C4-2B (cell line): ENCODE measurements around the gene SGMS1.

ENCODE experiments used
- CTCF ChIP-seq: fragments of 450-650 bp; conservative IDR thresholded peaks from 2 replicates; pipeline ENCODE4 v1.5.1; 2017; ENCODE audit warnings: mild to moderate bottlenecking
- ZFX ChIP-seq: fragments of 450-650 bp; IDR thresholded peaks from 2 replicates; pipeline ENCODE4 v1.6.1; 2017

DNA sequence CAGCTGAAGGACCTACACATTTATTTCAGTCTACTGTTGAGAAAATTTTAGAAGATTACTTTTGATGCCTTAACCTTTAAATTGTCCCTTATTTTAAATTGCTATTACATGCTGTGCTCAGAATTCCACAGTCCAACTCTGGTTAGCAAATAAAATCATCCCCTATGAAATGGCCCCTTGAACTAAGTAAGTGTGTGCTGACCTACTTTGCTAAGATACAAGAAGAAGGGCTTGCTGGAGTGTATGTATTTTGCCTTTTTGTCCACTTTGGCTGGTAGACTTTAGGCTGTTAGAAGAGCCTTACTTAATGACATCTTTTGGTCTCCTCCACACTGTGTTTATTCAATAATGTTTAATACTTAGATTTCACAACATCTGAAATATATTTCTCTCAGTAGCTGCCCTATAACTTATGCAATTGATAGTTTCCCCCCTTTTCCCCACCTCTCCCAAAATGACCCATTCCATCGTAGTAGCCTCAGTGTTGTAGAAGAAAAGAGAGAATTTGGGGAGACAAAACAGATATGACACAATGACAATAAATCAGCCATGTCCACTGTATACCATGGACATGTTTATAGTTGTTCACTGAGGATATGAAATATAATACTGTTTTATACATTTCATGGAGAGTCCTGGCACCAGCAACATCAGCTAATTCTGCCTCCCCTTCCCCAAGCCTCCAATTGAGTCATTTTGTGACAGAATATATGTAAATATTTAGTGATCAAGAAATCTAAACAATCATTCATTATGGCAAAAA, 264.6 kb downstream of the SGMS1 start:
- no peak for TF ChIP-seq CTCF
- no peak for TF ChIP-seq ZFX
